ENCODE data around the gene MEF2D.

GRCh38 chr1:156418416-156419070, 82.0 kb downstream of the MEF2D start:
- no peak for TF ChIP-seq CTCF (IDR thresholded peaks at IDR 0.05; ENCODE audit: low read depth, low read length)
- TF ChIP-seq EZH2phosphoT487 (IDR thresholded peaks at IDR 0.05; ENCODE audit: low read depth): no peak

Measured in OCI-LY3 (cell line).